NCI-H82 treated with DMSO at 0.1 percent for 48 hours (cell line): ENCODE data around the gene GTF2F2.

Experiments used
- DNase-seq: peaks from one replicate; lab custom pipeline; 2025; ENCODE audit not compliant: unreplicated experiment; lab: John Stamatoyannopoulos, UW

Gene GTF2F2

GRCh38 chr13:45332036-45332830, 211.9 kb downstream of the GTF2F2 start:
- no peak for DNase-seq

- no peak for DNase-seq
Measured at GRCh38 chr13:45332831-45333219, 212.5 kb downstream of the GTF2F2 start.

- no peak for DNase-seq
Measured at GRCh38 chr13:45333251-45333976, 213.1 kb downstream of the GTF2F2 start.
